GM18873 (cell line): ENCODE data around the gene ZDHHC18.
"Not testable (repeated sequence)": the region's sequence is repeated elsewhere in the genome, so short reads cannot be mapped to it uniquely, and the experiment has no call there.

Source experiments
- ATAC-seq: cut with Tn5 transposase; IDR thresholded peaks from one replicate; pipeline ENCODE4 v1.9.1; 2021; ENCODE audit warnings: mild to moderate bottlenecking, moderate library complexity, moderate number of reproducible peaks; ENCODE audit not compliant: unreplicated experiment, low FRiP score

The ZDHHC18 gene

DNA sequence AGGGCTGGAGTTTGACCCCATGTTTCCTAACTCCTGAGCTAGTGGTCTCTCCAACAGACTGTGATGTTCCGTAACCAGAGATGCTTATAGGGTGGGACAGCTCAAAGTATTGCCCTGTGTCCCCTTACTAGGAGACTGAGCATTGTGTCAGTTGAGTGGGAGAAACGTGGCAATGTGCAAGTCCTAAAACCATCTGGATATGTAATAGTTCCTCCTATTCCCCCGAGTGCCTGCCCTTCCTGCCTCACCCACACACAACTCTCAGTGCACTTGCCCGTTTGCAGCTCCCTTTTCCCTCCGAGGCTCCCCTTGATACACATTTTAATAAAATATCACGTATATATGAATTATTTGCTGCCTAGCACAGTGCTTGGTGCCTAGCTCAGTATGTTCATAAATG is 35.3 kb upstream of the ZDHHC18 start:
- ATAC-seq, result no peak

DNA sequence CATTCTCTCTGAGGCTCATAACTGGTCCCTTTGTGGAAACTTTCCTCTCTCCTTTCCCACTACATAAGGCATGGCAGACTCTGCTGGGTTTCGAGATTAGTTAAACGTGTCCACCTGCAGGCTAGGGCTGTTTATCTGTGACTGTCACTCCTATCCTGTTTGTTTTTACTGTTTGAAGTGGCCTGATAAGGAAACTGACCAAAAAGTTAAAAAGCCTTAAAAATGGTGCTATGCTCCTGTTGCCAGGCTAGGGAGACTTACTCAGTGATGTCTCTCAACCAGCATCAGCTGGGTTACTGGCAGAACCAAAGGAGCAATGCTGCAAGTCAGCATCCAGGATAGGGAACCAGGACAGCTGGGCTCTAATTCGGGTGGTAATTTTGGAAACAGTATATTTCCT is 34.9 kb upstream of the ZDHHC18 start:
- ATAC-seq, result no peak

DNA sequence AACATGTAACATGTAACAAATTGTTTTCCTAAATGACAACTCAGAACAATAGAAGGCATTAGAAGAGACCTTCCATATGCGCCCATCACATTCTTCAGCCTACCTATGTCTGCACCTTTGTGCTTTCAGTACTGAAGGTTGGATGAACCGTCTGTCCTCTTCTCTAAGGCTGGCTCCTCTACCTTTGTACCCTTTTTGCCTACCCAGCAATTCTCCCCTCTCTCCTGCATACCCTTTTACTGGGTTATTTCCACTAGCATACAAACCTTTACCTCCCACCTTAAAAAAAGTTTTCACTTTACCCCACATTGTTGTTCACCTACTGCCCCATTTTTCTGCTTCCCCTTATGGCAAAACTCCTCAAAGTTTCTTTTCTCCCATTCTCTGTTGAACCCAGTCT is 33.6 kb upstream of the ZDHHC18 start:
- no peak for ATAC-seq

DNA sequence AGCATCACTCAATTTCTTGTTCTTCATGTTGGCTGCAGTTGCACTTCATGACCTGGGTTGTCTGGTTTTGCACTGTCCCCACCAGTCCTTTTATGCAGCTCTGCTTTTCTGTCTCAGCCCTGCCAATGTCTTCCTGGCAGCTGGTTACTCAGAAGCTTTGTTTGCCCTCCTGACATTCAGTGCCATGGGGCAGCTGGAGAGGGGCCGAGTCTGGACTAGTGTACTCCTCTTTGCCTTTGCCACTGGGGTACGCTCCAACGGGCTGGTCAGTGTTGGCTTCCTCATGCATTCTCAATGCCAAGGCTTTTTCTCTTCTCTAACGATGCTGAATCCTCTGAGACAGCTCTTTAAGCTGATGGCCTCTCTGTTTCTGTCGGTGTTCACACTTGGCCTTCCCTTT is 32.1 kb upstream of the ZDHHC18 start:
- ATAC-seq, result no peak

DNA sequence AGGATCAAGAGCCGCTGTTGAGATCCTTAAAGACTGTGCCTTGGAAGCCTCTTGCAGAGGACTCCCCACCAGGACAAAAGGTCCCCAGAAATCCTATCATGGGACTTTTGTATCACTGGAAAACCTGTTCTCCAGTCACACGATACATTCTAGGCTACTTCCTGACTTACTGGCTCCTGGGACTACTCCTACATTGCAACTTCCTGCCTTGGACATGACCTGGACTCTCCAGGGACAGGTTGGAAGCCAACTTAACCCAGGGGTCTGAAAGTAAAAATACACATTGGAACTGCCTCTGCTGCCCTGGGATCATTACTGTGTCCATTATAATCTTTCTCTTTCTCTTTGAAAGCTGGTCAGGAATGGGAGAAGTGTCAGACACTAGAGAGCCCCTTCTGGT is 28.9 kb upstream of the ZDHHC18 start:
- ATAC-seq, result no peak

DNA sequence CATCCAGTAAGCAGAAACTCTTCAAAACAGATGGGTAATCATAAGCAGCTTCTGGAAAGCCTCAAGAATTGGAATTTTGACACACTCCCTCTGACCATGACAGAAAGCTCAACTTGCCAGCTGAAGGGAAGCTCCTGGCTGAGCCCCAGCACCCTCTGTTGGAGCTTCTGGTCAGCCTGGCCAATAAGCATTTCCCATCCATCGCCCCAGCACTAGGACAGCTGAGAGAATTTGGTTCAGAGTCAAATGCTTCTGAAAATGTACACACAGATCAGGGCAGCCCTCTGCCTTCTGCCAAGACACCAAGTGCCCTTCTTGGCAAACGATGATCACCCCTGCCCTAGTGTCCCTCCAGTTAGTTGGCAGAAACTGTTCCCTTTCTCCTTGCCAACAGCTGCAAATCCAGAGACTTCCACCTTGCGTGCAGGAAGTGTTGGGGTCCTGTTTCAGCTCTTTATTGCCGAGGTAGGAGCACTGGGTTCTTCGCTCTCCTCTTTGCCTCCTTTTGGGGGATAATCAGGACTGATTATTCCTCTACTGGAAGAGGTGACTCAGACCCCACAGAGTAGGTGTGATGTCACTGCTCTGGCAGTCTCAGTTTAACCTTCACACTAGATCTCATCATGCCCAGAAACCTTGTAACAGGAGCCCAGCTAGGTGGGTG is 26.9 kb upstream of the ZDHHC18 start:
- no peak for ATAC-seq

DNA sequence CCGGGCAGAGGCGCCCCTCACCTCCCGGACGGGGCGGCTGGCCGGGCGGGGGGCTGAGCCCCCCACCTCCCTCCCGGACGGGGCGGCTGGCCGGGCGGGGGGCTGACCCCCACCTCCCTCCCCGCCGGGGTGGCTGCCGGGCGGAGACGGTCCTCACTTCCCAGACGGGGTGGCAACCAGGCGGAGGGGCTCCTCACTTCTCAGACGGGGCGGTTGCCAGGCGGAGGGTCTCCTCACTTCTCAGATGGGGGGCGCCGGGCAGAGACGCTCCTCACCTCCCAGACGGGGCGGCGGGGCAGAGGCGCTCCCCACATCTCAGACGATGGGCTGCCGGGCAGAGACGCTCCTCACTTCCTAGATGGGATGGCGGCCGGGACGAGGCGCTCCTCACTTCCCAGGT is 22.6 kb upstream of the ZDHHC18 start:
- not testable (repeated sequence) for ATAC-seq

DNA sequence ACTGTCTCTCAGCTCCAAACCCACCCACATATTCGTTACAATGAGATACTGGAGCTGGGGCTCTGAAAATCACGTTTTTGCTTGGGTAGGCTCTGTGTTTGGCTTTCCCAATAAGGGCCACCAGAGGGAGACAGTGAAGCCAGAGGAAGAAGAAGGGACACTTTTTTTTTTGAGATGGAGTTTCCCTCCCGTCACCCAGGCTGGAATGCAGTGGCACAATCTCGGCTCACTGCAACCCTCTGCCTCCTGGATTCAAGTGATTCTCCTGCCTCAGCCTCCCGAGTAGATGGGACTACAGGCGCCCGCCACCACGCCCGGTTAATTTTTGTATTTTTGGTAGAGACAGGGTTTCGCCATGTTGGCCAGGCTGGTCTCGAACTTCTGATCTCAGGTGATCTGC is 16.4 kb upstream of the ZDHHC18 start:
- ATAC-seq, result not testable (repeated sequence)

DNA sequence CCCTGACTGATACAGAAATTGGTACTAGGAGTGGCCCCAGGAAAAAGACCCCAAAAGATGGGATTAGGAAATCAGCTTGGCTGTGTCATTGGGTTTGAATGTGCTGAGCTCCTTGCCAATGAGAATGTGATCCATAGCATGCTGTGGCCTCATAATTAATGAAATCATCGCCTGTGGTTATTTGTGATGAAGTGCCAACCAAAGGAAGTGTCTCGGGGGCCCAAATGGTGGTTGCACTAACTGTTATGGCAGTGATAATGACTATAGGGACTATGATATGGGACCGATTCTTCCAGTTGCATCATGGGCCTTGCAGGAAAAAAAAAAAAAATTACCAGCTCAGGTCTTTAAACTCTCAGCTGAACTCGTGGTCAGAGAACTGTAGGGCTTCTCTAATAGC is 15.4 kb upstream of the ZDHHC18 start:
- no peak for ATAC-seq

DNA sequence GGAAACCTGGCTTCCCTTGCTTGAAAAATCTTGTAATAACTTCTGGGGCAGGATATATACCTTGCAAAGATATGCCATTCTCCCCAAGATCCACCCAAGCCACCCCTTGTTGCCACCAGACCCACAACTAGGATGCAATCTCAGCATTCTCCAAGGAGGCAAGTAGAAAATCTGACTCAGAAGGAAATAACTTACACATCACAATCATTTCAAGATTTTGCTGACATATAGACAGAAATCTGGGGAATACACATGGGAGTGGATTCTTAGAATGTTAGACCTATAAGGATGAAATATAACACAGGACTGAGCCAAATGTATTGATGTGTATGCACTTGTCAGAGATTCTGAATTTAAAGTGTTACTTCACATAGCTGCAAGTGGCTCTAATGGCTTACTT is 14.8 kb upstream of the ZDHHC18 start:
- ATAC-seq, result no peak

DNA sequence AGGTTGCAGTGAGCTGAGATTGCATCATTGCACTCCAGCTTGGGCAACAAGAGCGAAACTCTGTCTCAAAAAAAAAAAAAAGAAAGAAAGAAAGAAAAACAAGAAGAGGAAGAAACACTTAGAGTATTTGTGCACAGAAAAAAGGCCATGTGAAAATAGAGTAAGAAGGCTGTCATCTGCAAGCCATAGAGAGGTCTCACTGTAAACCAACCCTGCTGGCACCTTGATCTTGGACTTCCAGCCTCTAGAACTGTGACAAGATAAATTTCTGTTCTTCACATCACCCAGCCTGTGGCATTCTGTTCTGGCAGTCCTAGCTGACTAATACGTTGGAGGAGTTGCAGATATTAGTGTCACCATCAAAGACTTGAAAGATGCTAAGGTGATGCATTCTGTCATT is 12.1 kb upstream of the ZDHHC18 start:
- no peak for ATAC-seq

DNA sequence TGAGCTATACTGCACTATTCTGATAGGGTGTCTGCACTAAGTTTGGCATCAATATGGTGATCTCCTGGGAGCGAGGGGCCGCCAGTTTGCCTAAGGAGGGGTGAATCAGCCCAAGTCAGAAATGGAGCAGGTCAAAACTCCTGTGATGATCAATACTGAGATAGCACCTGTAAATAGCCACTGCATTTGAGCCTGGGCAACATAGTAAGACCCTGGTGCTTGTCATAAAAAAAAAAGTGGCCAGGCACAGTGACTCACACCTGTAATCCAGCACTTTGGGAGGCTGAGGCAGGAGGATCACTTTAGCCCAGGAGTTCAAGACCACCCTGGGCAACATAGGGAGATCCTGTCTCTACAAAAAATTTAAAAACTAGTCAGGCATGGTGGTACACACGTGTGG is 11.6 kb upstream of the ZDHHC18 start:
- ATAC-seq, result no peak

DNA sequence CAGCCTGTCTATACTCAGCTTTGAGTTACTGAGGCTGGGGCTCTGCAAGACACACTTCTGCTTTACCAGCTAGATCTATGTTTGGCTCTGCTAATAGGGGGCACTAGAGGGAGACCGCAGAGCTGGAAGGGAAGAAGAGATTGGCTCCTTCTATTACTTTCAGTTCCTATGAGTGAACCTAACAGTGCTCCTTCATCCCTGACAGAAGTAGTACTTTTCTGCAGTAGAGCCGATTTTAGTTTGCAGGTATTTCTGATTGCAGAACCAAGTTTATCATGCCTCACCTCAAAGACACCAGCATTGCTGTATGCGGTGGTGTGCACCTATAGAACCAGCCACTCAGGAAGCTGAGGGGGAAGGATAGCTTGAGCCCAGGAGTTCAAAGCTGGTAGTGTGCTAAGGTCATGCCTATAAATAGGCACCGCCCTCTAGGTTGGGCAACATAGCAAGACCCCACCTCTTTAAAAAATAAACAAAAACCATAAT is 5.7 kb upstream of the ZDHHC18 start:
- ATAC-seq, result no peak

DNA sequence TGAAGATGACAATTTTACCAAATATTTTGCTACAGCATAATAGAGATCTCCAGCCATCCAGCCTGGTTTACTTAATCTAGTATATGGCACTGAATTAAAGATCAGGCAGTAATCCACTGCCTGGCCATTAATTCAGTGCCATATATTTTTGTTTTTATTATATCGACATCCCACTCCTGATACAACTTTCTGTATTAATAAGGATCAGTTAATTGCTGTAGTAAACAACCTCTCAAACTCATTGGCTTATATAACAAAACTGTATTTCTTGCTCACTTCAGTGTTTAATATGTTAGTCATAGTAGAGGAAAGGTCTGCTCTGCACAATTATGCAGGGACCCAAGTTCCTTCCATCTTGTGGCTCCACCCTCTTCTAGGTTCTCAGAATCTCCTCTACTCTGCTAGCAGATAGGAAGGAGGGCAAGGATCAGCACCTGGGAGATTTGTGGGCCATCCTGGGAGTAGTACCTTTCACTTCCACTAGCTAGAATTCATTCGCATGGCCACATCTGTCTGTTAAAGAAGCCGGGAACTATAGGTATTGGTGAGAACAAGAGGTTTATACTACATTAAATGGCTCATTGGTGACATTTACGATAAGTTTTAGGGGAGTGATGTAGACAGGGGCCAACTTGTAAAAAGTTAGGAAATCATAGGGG is 3.6 kb upstream of the ZDHHC18 start:
- no peak for ATAC-seq

DNA sequence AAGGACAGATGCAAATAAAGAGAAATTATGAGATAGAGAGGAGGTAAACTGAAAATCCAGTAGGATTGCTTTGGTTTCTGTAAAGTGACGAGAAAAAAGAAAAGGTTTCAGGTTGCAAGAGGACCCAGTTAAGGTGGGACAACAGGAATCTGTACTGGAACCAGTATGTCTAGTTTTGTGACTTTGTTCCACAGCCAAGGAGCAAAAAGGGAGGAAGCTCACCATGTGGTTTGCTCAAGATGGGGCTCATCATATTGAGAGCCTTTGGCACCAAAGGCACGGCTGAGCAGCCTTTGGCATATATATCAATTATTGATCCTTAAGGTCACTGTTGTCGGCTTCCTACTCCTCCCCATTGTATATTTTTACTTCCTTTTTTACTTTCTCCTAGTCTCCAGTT is 1.8 kb upstream of the ZDHHC18 start:
- ATAC-seq, result no peak

DNA sequence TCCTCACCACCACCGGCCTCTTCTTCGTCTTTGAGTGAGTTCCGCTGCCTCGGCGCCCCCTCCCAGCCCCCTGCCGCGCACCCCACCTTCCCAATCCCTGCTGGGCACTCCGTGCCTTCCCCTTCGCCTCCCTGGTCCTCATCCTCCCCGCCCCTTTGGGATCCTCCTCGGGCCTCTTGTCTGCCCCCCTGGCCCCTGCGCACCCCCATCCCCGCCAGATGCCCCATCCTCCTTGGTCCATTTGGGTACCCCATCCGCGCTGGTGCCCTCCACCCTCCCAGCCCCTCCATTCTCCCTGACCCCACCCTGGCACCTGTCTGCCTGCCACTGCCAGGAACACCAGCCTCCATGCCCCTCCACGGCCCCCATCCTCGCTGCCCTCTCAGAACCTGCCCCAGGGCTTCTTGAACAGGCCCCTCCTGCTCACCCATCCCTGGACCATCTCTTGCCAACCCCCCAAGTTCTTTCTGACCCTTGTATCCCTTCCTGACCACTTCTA is 667 bp downstream of the ZDHHC18 start:
- ATAC-seq, result no peak

DNA sequence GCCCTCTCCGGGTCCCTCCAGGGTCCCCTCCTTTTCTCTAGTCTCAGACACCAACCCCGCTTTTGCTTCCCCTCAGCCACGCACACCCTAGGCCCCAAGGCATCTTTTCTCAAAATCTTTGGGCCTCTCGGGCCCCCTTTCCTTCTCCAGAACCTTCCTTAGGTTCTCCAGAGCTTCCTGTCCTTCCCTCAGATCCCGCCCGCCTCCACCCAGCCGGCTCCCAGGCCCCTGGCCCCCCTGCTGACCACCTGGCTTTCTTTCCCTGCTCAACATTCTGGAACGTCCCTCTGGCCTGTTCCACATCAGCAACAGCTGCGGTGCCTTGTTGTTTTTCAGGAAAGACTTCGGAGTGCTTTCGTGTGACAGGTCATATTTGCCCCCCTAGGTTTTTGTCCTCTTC is 1.2 kb downstream of the ZDHHC18 start:
- ATAC-seq, result no peak

DNA sequence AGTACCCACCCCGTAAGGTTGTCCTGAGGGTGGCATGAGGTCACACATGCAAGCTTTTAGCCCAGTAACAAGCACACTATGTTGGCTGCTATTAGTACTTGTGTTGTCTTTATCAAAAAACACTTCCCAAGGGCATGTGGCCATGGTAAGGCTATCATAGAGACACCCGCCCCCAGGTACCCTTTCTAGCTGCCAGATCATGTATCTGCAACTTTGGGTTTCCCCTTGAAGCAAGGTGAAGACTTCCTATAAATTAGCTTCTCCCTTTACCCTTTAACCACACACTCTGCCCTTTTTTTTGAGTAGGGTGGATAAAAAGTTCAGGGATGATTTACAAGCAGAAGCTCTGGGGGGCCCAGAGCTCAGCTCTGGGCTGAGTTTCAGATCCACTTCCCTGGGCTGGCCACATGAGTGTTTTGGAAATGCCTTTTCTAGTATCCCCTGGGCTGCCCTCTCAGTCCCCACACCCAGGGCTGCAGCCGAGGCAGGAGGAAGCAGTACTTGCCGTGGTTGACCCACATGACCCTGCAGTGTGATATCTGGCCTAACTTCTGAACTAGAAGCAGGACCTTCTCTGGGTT is 2.0 kb downstream of the ZDHHC18 start:
- ATAC-seq, result no peak

DNA sequence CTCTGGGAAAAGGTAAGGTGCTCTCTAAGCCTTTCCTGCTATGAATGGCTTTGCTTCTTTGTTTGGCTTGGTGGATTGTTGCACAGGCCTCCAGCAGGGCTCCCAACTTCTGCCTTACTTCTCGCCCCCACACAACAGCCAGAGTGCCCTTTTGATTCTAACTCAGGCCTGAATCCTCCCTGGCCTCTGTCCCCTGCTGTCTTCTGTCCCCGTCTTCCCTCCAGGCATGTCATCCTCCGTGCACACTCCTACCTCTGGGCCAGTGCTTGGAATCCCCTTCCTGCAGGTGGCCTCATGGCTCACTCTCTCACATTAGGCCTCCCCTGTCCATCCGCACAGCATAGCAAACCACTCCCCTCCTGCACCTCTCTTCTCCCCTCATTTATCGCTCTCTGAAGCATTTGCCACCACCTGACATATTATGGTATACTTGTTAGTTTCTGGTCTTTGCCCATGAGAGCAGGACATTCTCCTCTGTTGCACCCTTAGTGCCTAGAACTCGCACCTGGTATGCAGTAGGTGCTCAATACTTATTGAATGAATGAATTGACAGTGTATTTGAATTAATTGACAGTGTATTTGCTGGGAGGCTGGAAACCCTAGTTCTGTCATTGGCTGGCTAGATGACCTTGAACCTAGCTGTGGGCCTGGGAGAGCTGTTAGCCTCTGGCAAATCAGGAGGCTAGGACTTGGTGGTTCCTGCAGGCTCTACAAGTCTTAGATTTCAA is 2.9 kb downstream of the ZDHHC18 start:
- ATAC-seq, result no peak

DNA sequence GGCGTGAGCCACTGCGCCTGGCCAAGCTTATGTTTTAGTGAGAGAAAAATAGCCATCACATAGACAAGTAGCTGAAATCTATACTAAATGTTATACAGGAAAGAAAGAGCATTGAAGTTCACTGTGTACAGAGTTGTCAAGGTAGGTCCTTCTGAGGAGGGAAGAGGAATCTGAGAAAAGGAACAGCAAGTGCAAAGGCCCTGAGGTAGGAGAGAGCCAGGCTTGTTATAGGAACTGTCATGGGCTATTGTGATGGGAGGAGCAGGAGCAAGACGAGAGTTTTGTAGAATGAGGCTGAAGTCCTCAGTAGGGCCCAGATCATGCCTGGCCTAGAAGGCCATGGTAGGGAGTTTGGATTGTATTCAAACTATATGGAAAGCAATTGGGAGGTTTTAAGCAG is 4.6 kb downstream of the ZDHHC18 start:
- ATAC-seq, result no peak

DNA sequence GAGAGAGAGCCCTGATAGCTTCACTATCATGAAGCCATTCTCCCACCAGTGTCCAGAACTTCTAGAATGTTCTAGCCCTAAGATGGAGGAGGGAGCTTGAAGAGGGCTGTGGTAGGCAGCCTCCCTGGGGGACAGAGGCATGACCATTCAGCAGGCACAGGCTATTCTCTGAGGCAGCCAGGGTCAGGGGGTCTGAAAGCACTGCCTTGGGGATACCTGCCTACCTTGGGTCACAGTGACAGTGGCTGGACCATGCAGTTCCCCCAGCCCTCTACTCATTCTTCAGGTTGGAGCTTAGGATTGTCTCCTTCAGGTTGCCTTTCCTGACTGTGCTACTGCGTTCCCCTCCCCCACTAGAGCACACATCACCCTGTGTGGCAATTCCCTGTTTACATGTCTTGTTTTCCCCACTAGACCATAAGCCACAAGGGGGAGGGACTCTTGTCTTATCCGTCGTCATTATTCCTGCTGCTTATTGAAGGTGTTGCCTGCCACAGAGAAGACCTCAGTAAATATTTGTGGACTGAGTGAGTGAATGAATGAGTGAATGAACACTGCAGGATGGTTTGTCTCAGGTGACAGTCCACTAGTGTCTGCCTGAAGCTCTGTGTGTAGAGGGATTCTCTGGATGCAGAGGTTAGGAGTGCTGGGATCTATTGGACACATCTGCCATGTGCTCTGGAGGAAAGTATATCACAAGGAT is 5.2 kb downstream of the ZDHHC18 start:
- ATAC-seq, result no peak
